SK-N-SH (cell line): ENCODE data around the gene SP6. TPM values are rescaled to one million over a fixed set of nuclear protein-coding genes. Genes with fewer than 3 reads are reported as not detected.

Experiments
- CTCF ChIA-PET: fragments of 300-600, 350-600 bp; formaldehyde crosslinking; extraction: SDS; loops from one replicate; lab custom pipeline; 2021; lab: Yijun Ruan, JAX
- POLR2A ChIA-PET: fragments of 350-600 bp; sonication (Branson Sonifier 250); formaldehyde crosslinking; extraction: SDS; loops from one replicate; lab custom pipeline; 2020; ENCODE audit warnings: antibody characterized with exemption, inconsistent platforms; lab: Yijun Ruan, JAX
- DNase-seq: peaks from one replicate; pipeline ENCODE4 v3.0.0; 2012
- H2AFZ ChIP-seq: fragments of 200-600 bp; sonication (generic); 2 replicates; pipeline ENCODE4 v1.8.1; 2016; ENCODE audit warnings: antibody characterized with exemption, mild to moderate bottlenecking, low read depth
- H3F3A ChIP-seq: fragments of 200-600 bp; sonication (generic); replicated peaks from 2 replicates; pipeline ENCODE3; 2016; ENCODE audit warnings: antibody characterized with exemption, mild to moderate bottlenecking; ENCODE audit not compliant: insufficient read depth
- H3K27ac ChIP-seq, 2 experiments: fragments of 200-500 bp in 1 of 2; fragments of 200-600 bp in 1 of 2; sonication (Bioruptor generic) in 1 of 2; sonication (generic), shearing (Covaris generic) in 1 of 2; 2 replicates each; pipeline versions ENCODE4 v1.5.1 to v1.6.1; 2014 to 2016; ENCODE audit warnings: low read depth in 2 of 2, inconsistent platforms in 1 of 2, low read length in 1 of 2, mild to moderate bottlenecking in 1 of 2, mixed read lengths in 1 of 2
- H3K27me3 ChIP-seq: fragments of 200-600 bp; sonication (generic), shearing (Covaris generic); 2 replicates; pipeline ENCODE4 v1.6.1; 2016; ENCODE audit warnings: mixed run types; ENCODE audit not compliant: insufficient read depth
- H3K36me3 ChIP-seq, 2 experiments: fragments of 200-500 bp in 1 of 2; fragments of 200-600 bp in 1 of 2; sonication (Bioruptor generic) in 1 of 2; sonication (generic) in 1 of 2; replicated peaks in 1 of 2; 2 replicates each; pipeline versions ENCODE3 to v1.5.1; 2014 to 2016; ENCODE audit warnings: low read length in 1 of 2, mild to moderate bottlenecking in 1 of 2; ENCODE audit not compliant: insufficient read depth in 2 of 2, control insufficient read depth in 1 of 2
- H3K4me1 ChIP-seq, 2 experiments: fragments of 200-500 bp in 1 of 2; fragments of 200-600 bp in 1 of 2; sonication (Bioruptor generic) in 1 of 2; sonication (generic), shearing (Covaris generic) in 1 of 2; 2 replicates each; pipeline versions ENCODE4 v1.5.1 to v1.6.1; 2014 to 2016; ENCODE audit warnings: low read depth in 1 of 2, low read length in 1 of 2, mixed run types in 1 of 2; ENCODE audit not compliant: insufficient read depth in 2 of 2, control insufficient read depth in 1 of 2
- H3K4me2 ChIP-seq: fragments of 200-600 bp; sonication (generic), shearing (Covaris generic); 2 replicates; pipeline ENCODE4 v1.6.1; 2017; ENCODE audit warnings: mixed run types
- H3K4me3 ChIP-seq, 2 experiments: fragments of 200-500 bp in 1 of 2; fragments of 200-600 bp in 1 of 2; sonication (Bioruptor generic) in 1 of 2; sonication (generic), shearing (Covaris generic) in 1 of 2; 2 replicates each; pipeline versions ENCODE4 v1.5.1 to v1.8.1; 2014 to 2016; ENCODE audit warnings: low read depth in 2 of 2, inconsistent platforms in 1 of 2, low read length in 1 of 2, mild to moderate bottlenecking in 1 of 2, mixed read lengths in 1 of 2, moderate library complexity in 1 of 2
- H3K79me2 ChIP-seq: fragments of 200-600 bp; sonication (generic); 2 replicates; pipeline ENCODE4 v1.8.1; 2017; ENCODE audit warnings: mild to moderate bottlenecking; ENCODE audit not compliant: insufficient read depth
- H3K9ac ChIP-seq: fragments of 200-600 bp; sonication (generic); 2 replicates; pipeline ENCODE4 v1.6.1; 2017; ENCODE audit warnings: mixed run types
- H3K9me2 ChIP-seq: fragments of 200-600 bp; sonication (generic); 2 replicates; pipeline ENCODE4 v1.6.1; 2017; ENCODE audit warnings: mixed run types
- H3K9me3 ChIP-seq: fragments of 200-600 bp; sonication (generic); 2 replicates; pipeline ENCODE4 v1.6.1; 2017; ENCODE audit warnings: mixed run types, mild to moderate bottlenecking, moderate library complexity
- H4K20me1 ChIP-seq: fragments of 200-600 bp; sonication (generic); 2 replicates; pipeline ENCODE4 v1.6.1; 2017; ENCODE audit warnings: mild to moderate bottlenecking, mixed run types; ENCODE audit not compliant: insufficient read depth
- CHD2 ChIP-seq: fragments of 150-350 bp; IDR thresholded peaks from 2 replicates; pipeline ENCODE4 v1.6.1; 2018; ENCODE audit warnings: low read length; ENCODE audit not compliant: partially characterized antibody
- FOXJ3 ChIP-seq: sonication (generic); formaldehyde crosslinking; IDR thresholded peaks from 2 replicates; pipeline ENCODE4 v1.5.1; 2020; ENCODE audit warnings: mild to moderate bottlenecking, missing genetic modification reagents
- GABPA ChIP-seq: IDR thresholded peaks from 2 replicates; pipeline ENCODE4 v1.4.0; 2012; ENCODE audit warnings: low read depth, mild to moderate bottlenecking
- JUND ChIP-seq: IDR thresholded peaks from 2 replicates; pipeline ENCODE4 v1.4.0; 2012
- MAX ChIP-seq: IDR thresholded peaks from 2 replicates; pipeline ENCODE4 v1.4.0; 2012; ENCODE audit warnings: low read depth
- RAD21 ChIP-seq: IDR thresholded peaks from 2 replicates; pipeline ENCODE4 v1.6.1; 2012; ENCODE audit warnings: mild to moderate bottlenecking, low read length
- RCOR1 ChIP-seq: fragments of 150-350 bp; IDR thresholded peaks from 2 replicates; pipeline ENCODE4 v1.6.1; 2017; ENCODE audit warnings: antibody characterized with exemption, low read length
- SIN3A ChIP-seq: IDR thresholded peaks from 2 replicates; pipeline ENCODE4 v1.6.1; 2012; ENCODE audit warnings: low read depth, mild to moderate bottlenecking, low read length, moderate library complexity, borderline replicate concordance
- SMC3 ChIP-seq: IDR thresholded peaks from 2 replicates; pipeline ENCODE4 v1.6.1; 2012; ENCODE audit warnings: low read depth, low read length, improper control_type of control experiment
- WGBS: methylation state at CpG from one replicate; pipeline ENCODE4 v1.1.6; 2017; ENCODE audit warnings: low lambda C conversion rate; 5-methylcytosine and 5-hydroxymethylcytosine counted together
- polyA plus RNA-seq, 3 experiments: library from polyadenylated mRNA; depleted of rRNA; stranded (reverse); fragments of >200 nt; gene quantifications; 2 replicates each; pipeline ENCODE4 v1.2.3, GENCODE V29; 2012
- TF ChIP-seq, protein P1 (sequence below): fragments of 200-600 bp; sonication (generic); IDR thresholded peaks from 2 replicates; pipeline ENCODE4 v1.6.1; 2017; ENCODE audit warnings: antibody characterized with exemption, mild to moderate bottlenecking, moderate library complexity
- TF ChIP-seq, protein P2 (sequence below): IDR thresholded peaks from 2 replicates; pipeline ENCODE4 v1.4.0; 2012; ENCODE audit warnings: low read depth, borderline replicate concordance
- TF ChIP-seq, protein P3 (sequence below): IDR thresholded peaks from 2 replicates; pipeline ENCODE4 v1.6.1; 2012; ENCODE audit warnings: mild to moderate bottlenecking, low read depth, low read length, moderate library complexity

SP6 gene
- polyA plus RNA-seq, 1 of the 3 experiments (the other 2 are of a cell fraction) = 0.03 TPM

DNA sequence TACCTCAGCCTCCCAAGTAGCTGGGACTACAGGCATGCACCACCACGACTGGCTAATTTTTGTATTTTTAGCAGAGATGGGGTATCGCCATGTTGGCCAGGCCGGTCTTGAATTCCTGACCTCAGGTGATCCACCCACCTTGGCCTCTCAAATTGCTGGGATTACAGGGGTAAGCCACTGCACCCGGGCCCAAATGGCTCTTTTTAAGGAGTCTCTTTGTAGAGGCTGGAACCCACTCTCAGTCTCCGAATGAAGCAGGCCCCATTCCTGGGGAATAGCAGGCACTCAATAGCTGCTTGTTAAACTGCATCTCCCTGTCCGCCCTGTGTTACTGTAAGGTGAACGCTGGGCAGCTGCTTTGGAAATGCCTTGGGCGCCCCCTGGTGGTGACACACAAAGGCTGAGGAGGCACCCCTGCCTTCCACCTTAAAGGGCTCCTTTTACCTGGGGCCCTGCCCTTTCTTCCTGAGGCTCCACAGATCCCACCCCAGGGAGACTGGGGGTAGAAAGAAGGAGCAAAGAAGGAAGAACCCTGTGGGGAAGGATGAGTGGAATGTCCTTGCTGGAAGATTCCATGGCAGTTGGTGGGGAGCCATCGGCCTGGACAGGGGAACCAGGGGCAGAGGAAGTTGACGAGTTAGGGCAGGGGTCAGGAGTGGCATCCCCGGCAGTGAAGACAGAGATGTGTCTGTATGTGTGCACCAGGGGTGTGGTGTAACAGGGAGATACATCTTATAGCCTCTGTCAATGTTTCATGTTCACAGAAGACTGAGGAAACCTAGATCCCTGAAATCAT, 39.0 kb upstream of the SP6 start:
- Histone ChIP-seq H3K4me1 (peaks cover 4% of the 10 kb centered on the region in 2 experiments; a peak in 3 of 4 replicates), H3K27me3 (no peaks in the 10 kb centered on the region), H3K4me2 (no peak overlapping the region), H3K9me3 (no peaks in the 10 kb centered on the region), H3F3A (peaks cover 5% of the 10 kb centered on the region), H3K27ac (no peak overlapping the region), H3K9ac (no peak overlapping the region), H3K9me2 (no peaks in the 10 kb centered on the region), H3K79me2 (peaks cover 8% of the 10 kb centered on the region), H2AFZ (no peak overlapping the region), H3K4me3 (no peak overlapping the region; a peak in 1 of 4 replicates), H3K36me3 (no peaks in the 10 kb centered on the region), H4K20me1 (no peaks in the 10 kb centered on the region)
- ChIA-PET CTCF (interaction anchor here (0.5 to 19.9 kb wide), 43 partner anchors 9 to 1144 kb away, joined by 3 to 1447 read pairs (median 3); partner anchors contain the start of genes CDK5RAP3, LRRC46, MRPL10 and PNPO), POLR2A (interaction anchor here (0.7 to 4.0 kb wide), 7 partner anchors 39 to 59 kb away, joined by 3 to 26 read pairs (median 5); partner anchors contain the start of genes LRRC46, MRPL10, SCRN2 and SP6)
- 40% methylated on average over 11 of the region's 11 CpGs for WGBS
- TF ChIP-seq CHD2 = peak; percentile 56
- peak; percentile 53; the same call in 1 of the 2 replicates for TF ChIP-seq RCOR1
- peak; percentile 100 for TF ChIP-seq SMC3
- TF ChIP-seq, protein P1, sequence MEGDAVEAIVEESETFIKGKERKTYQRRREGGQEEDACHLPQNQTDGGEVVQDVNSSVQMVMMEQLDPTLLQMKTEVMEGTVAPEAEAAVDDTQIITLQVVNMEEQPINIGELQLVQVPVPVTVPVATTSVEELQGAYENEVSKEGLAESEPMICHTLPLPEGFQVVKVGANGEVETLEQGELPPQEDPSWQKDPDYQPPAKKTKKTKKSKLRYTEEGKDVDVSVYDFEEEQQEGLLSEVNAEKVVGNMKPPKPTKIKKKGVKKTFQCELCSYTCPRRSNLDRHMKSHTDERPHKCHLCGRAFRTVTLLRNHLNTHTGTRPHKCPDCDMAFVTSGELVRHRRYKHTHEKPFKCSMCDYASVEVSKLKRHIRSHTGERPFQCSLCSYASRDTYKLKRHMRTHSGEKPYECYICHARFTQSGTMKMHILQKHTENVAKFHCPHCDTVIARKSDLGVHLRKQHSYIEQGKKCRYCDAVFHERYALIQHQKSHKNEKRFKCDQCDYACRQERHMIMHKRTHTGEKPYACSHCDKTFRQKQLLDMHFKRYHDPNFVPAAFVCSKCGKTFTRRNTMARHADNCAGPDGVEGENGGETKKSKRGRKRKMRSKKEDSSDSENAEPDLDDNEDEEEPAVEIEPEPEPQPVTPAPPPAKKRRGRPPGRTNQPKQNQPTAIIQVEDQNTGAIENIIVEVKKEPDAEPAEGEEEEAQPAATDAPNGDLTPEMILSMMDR = peak; percentile 100
- TF ChIP-seq JUND = no peak
- no peak for TF ChIP-seq MAX
- peak; percentile 99 for TF ChIP-seq RAD21
- TF ChIP-seq SIN3A = peak; percentile 68; the same call in 1 of the 2 replicates
- peak; percentile 85 for DNase-seq

GRCh38 chr17:47888293-47888692, 37.3 kb upstream of the SP6 start:
- Histone ChIP-seq H3F3A (peaks cover 5% of the 10 kb centered on the region), H3K9ac (no peak overlapping the region), H4K20me1 (no peaks in the 10 kb centered on the region), H3K9me2 (no peaks in the 10 kb centered on the region), H3K4me3 (no peak overlapping the region), H3K36me3 (no peaks in the 10 kb centered on the region), H3K27me3 (no peaks in the 10 kb centered on the region), H2AFZ (no peak overlapping the region), H3K9me3 (no peaks in the 10 kb centered on the region), H3K4me1 (no peaks in the 10 kb centered on the region), H3K4me2 (no peak overlapping the region), H3K79me2 (no peaks in the 10 kb centered on the region), H3K27ac (no peak overlapping the region)
- ChIA-PET POLR2A (interaction anchor here (4.0 kb wide), 1 partner anchor 47 kb away, joined by 26 read pairs; the partner anchor contains the start of gene SCRN2), CTCF (interaction anchor here (5.1 to 19.9 kb wide), 2 partner anchors 8 to 38 kb away, joined by 51 to 1447 read pairs; partner anchors contain the start of genes SCRN2 and SP6)
- TF ChIP-seq, protein P2, sequence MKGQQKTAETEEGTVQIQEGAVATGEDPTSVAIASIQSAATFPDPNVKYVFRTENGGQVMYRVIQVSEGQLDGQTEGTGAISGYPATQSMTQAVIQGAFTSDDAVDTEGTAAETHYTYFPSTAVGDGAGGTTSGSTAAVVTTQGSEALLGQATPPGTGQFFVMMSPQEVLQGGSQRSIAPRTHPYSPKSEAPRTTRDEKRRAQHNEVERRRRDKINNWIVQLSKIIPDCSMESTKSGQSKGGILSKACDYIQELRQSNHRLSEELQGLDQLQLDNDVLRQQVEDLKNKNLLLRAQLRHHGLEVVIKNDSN = no peak
- TF ChIP-seq MAX = no peak
- no peak for TF ChIP-seq GABPA
- TF ChIP-seq FOXJ3 (CRISPR knock-in tag) = no peak
- no peak for TF ChIP-seq SMC3
- TF ChIP-seq RAD21 = no peak
- TF ChIP-seq, protein P3, sequence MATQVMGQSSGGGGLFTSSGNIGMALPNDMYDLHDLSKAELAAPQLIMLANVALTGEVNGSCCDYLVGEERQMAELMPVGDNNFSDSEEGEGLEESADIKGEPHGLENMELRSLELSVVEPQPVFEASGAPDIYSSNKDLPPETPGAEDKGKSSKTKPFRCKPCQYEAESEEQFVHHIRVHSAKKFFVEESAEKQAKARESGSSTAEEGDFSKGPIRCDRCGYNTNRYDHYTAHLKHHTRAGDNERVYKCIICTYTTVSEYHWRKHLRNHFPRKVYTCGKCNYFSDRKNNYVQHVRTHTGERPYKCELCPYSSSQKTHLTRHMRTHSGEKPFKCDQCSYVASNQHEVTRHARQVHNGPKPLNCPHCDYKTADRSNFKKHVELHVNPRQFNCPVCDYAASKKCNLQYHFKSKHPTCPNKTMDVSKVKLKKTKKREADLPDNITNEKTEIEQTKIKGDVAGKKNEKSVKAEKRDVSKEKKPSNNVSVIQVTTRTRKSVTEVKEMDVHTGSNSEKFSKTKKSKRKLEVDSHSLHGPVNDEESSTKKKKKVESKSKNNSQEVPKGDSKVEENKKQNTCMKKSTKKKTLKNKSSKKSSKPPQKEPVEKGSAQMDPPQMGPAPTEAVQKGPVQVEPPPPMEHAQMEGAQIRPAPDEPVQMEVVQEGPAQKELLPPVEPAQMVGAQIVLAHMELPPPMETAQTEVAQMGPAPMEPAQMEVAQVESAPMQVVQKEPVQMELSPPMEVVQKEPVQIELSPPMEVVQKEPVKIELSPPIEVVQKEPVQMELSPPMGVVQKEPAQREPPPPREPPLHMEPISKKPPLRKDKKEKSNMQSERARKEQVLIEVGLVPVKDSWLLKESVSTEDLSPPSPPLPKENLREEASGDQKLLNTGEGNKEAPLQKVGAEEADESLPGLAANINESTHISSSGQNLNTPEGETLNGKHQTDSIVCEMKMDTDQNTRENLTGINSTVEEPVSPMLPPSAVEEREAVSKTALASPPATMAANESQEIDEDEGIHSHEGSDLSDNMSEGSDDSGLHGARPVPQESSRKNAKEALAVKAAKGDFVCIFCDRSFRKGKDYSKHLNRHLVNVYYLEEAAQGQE = no peak
- no peak for DNase-seq
- WGBS = 77% methylated on average over 6 of the region's 6 CpGs
